H9 (cell line): Measurements from ENCODE around the gene DPH1. TPM values are rescaled to one million over a fixed set of nuclear protein-coding genes. Genes with fewer than 3 reads are reported as not detected.

Experiments
- DNase-seq: peaks from one replicate; pipeline ENCODE4 v3.0.0-alpha.2; 2017
- H2AFZ ChIP-seq: one replicate; pipeline ENCODE4 v1.6.1; 2013; ENCODE audit warnings: mild to moderate bottlenecking, low read length, control low read depth, moderate library complexity
- H2AK5ac ChIP-seq: 2 replicates; pipeline ENCODE4 v1.6.1; 2013; ENCODE audit warnings: low read length, control low read depth, mixed read lengths; ENCODE audit not compliant: insufficient read length
- H2BK120ac ChIP-seq: one replicate; pipeline ENCODE4 v1.6.1; 2013; ENCODE audit warnings: low read depth, mild to moderate bottlenecking, low read length, control low read depth, inconsistent platforms; ENCODE audit not compliant: poor library complexity, severe bottlenecking
- H2BK12ac ChIP-seq: 2 replicates; pipeline ENCODE4 v1.6.1; 2013; ENCODE audit warnings: low read length, control low read depth, mixed read lengths, low read depth; ENCODE audit not compliant: insufficient read length
- H2BK15ac ChIP-seq: 2 replicates; pipeline ENCODE4 v1.6.1; 2013; ENCODE audit warnings: low read depth, low read length, control low read depth
- H2BK20ac ChIP-seq: one replicate; pipeline ENCODE4 v1.6.1; 2013; ENCODE audit warnings: low read depth, mild to moderate bottlenecking, low read length, control low read depth, inconsistent platforms; ENCODE audit not compliant: poor library complexity, severe bottlenecking
- H2BK5ac ChIP-seq: 2 replicates; pipeline ENCODE4 v1.6.1; 2013; ENCODE audit warnings: low read length, control low read depth, mixed read lengths; ENCODE audit not compliant: insufficient read length
- H3K14ac ChIP-seq: 2 replicates; pipeline ENCODE4 v1.6.1; 2013; ENCODE audit warnings: low read length, control low read depth; ENCODE audit not compliant: insufficient read depth
- H3K18ac ChIP-seq: 2 replicates; pipeline ENCODE4 v1.6.1; 2013; ENCODE audit warnings: low read depth, mild to moderate bottlenecking, mixed read lengths, low read length, control low read depth; ENCODE audit not compliant: insufficient read length
- H3K23ac ChIP-seq: 2 replicates; pipeline ENCODE4 v1.6.1; 2013; ENCODE audit warnings: low read length, control low read depth, mixed read lengths, low read depth; ENCODE audit not compliant: insufficient read length
- H3K23me2 ChIP-seq: 2 replicates; pipeline ENCODE4 v1.6.1; 2013; ENCODE audit warnings: low read depth, mild to moderate bottlenecking, mixed read lengths, low read length, control low read depth; ENCODE audit not compliant: insufficient read length, poor library complexity, severe bottlenecking
- H3K27ac ChIP-seq: 2 replicates; pipeline ENCODE4 v1.5.1; 2013; ENCODE audit warnings: low read length, control low read depth, mixed read lengths, low read depth; ENCODE audit not compliant: insufficient read length
- H3K27me3 ChIP-seq: 2 replicates; pipeline ENCODE4 v1.6.1; 2013; ENCODE audit warnings: low read length, control low read depth, inconsistent platforms; ENCODE audit not compliant: insufficient read depth
- H3K4ac ChIP-seq: 2 replicates; pipeline ENCODE4 v1.6.1; 2013; ENCODE audit warnings: low read depth, mild to moderate bottlenecking, control low read depth, inconsistent platforms, low read length, moderate library complexity
- H3K4me1 ChIP-seq: 2 replicates; pipeline ENCODE4 v1.6.1; 2013; ENCODE audit warnings: low read length, control low read depth, inconsistent platforms; ENCODE audit not compliant: insufficient read depth
- H3K4me2 ChIP-seq: 2 replicates; pipeline ENCODE4 v1.6.1; 2013; ENCODE audit warnings: low read length, control low read depth, mixed read lengths; ENCODE audit not compliant: insufficient read length, insufficient read depth
- H3K56ac ChIP-seq: 2 replicates; pipeline ENCODE4 v1.6.1; 2013; ENCODE audit warnings: low read depth, mild to moderate bottlenecking, mixed read lengths, low read length, control low read depth; ENCODE audit not compliant: insufficient read length
- H3K79me1 ChIP-seq: 2 replicates; pipeline ENCODE4 v1.6.1; 2013; ENCODE audit warnings: low read depth, mild to moderate bottlenecking, moderate library complexity, low read length, control low read depth, inconsistent platforms; ENCODE audit not compliant: insufficient read depth, poor library complexity, severe bottlenecking
- H3K79me2 ChIP-seq: 2 replicates; pipeline ENCODE4 v1.6.1; 2013; ENCODE audit warnings: low read length, control low read depth, inconsistent platforms; ENCODE audit not compliant: insufficient read depth
- H3K9ac ChIP-seq: 2 replicates; pipeline ENCODE4 v1.6.1; 2013; ENCODE audit warnings: low read length, control low read depth, mixed read lengths; ENCODE audit not compliant: insufficient read length; ENCODE audit errors: extremely low read depth
- H3K9me3 ChIP-seq: one replicate; pipeline ENCODE4 v1.6.1; 2013; ENCODE audit warnings: low read depth, low read length, inconsistent platforms; ENCODE audit not compliant: control insufficient read depth
- H3T11ph ChIP-seq: one replicate; pipeline ENCODE4 v1.6.1; 2013; ENCODE audit warnings: mild to moderate bottlenecking, low read length, control low read depth, inconsistent platforms
- H4K20me1 ChIP-seq: one replicate; pipeline ENCODE4 v1.6.1; 2013; ENCODE audit not compliant: control insufficient read depth, insufficient read length, insufficient read depth
- H4K5ac ChIP-seq: 2 replicates; pipeline ENCODE4 v1.6.1; 2013; ENCODE audit warnings: low read depth, mild to moderate bottlenecking, mixed read lengths, low read length, control low read depth; ENCODE audit not compliant: insufficient read length
- H4K8ac ChIP-seq: replicated peaks from 2 replicates; pipeline ENCODE4 v1.6.1; 2013; ENCODE audit warnings: low read length, control low read depth, mixed read lengths, low read depth; ENCODE audit not compliant: insufficient read length
- H4K91ac ChIP-seq: 2 replicates; pipeline ENCODE4 v1.6.1; 2013; ENCODE audit warnings: low read depth, mild to moderate bottlenecking, moderate library complexity, mixed read lengths, low read length, control low read depth; ENCODE audit not compliant: insufficient read length
- H3K27ac Mint-ChIP-seq, 3 experiments: 2 replicates in 2 of 3; 3 replicates in 1 of 3; pipeline ENCODE4 v1.8.0; 2020 to 2021; ENCODE audit warnings: mixed read lengths in 3 of 3, mild to moderate bottlenecking in 1 of 3, moderate library complexity in 1 of 3
- H3K27me3 Mint-ChIP-seq: 2 replicates; pipeline ENCODE4 v1.8.0; 2021; ENCODE audit warnings: low read depth, mild to moderate bottlenecking, moderate library complexity, mixed read lengths
- H3K36me3 Mint-ChIP-seq, 3 experiments: 2 replicates in 2 of 3; 3 replicates in 1 of 3; pipeline ENCODE4 v1.8.0; 2020 to 2021; ENCODE audit warnings: low read depth in 3 of 3, mixed read lengths in 3 of 3; ENCODE audit not compliant: insufficient read depth in 1 of 3
- H3K4me1 Mint-ChIP-seq, 2 experiments: 2 replicates each; pipeline ENCODE4 v1.8.0; 2020; ENCODE audit warnings: mixed read lengths in 2 of 2
- H3K4me3 Mint-ChIP-seq, 2 experiments: 2 replicates in 1 of 2; 3 replicates in 1 of 2; pipeline ENCODE4 v1.8.0; 2020 to 2021; ENCODE audit warnings: mild to moderate bottlenecking in 2 of 2, mixed read lengths in 2 of 2, moderate library complexity in 1 of 2
- H3K9me3 Mint-ChIP-seq, 2 experiments: 2 replicates in 1 of 2; 3 replicates in 1 of 2; pipeline ENCODE4 v1.8.0; 2020; ENCODE audit warnings: mild to moderate bottlenecking in 2 of 2, mixed read lengths in 2 of 2, moderate library complexity in 1 of 2
- CTCF ChIP-seq: fragments of 200-600 bp; sonication (generic); conservative IDR thresholded peaks from 3 replicates; pipeline ENCODE4 v1.8.0; 2021; ENCODE audit warnings: antibody characterized with exemption, mild to moderate bottlenecking
- WGBS: extraction: QIAGEN DNeasy Blood & Tissue Kit; methylation state at CpG from one replicate; pipeline ENCODE4 v1.1.7; 2013; ENCODE audit warnings: missing lambda C conversion rate, low lambda C conversion rate, mixed read lengths; ENCODE audit not compliant: insufficient read length; ENCODE audit errors: extremely low coverage; 5-methylcytosine and 5-hydroxymethylcytosine counted together
- total RNA-seq: library from RNA; stranded (reverse); gene quantifications from 2 replicates; pipeline ENCODE4 v1.2.1, GENCODE V29; 2021

DPH1 gene
- total RNA-seq, 1 experiment from 2014 or later: 27.5 TPM

DNA sequence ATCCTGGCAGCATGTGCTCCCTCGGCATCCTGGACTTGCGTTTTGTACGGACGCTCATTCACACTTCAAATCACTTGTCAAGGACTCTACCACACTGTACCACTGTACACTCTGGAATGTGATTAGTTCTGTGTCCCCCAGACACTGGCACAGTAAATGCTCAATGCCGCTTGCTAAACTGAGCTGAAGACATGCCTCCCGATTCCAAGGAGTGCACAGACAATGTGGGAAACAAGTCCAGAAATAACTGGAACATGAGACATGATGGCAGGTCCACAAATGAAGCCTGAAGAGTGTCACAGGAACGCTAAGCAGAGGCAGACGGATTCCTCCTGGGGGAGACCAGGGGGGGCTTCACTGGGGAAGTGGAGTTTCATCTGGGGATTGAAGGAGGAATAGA is 47.1 kb downstream of the DPH1 start:
- Mint-ChIP-seq H3K36me3 (peaks cover 5 to 41% (median 22%) of the 10 kb centered on the region in 3 experiments), H3K9me3 (no peaks in the 10 kb centered on the region), H3K4me3 (no peak overlapping the region), H3K4me1 (peaks cover 5 to 18% of the 10 kb centered on the region in 2 experiments), H3K27ac (no peak overlapping the region; a peak in 1 of 7 replicates), H3K27me3 (no peaks in the 10 kb centered on the region; the same call in 1 of the 2 replicates)
- Histone ChIP-seq H2BK12ac (no peak overlapping the region), H3K18ac (no peak overlapping the region), H2AFZ (no peak overlapping the region), H3K27me3 (no peaks in the 10 kb centered on the region), H3K79me1 (no peaks in the 10 kb centered on the region), H3T11ph (no peak overlapping the region), H2BK120ac (no peak overlapping the region), H3K4ac (no peak overlapping the region), H4K8ac (no peak overlapping the region), H2BK5ac (no peak overlapping the region), H4K5ac (no peak overlapping the region), H3K9ac (no peak overlapping the region), H3K56ac (no peak overlapping the region), H3K27ac (no peak overlapping the region), H3K23ac (no peak overlapping the region), H3K4me1 (no peaks in the 10 kb centered on the region), H2AK5ac (no peak overlapping the region), H3K79me2 (no peaks in the 10 kb centered on the region), H3K4me2 (no peak overlapping the region), H4K20me1 (no peaks in the 10 kb centered on the region), H2BK15ac (no peak overlapping the region), H4K91ac (no peak overlapping the region), H3K23me2 (no peaks in the 10 kb centered on the region), H3K9me3 (no peaks in the 10 kb centered on the region), H3K14ac (no peak overlapping the region), H2BK20ac (no peak overlapping the region)
- WGBS: no CpG with 5 or more reads among the region's 8 CpGs
- no peak for DNase-seq
- no peak for TF ChIP-seq CTCF
